Keratinocyte (primary cell): ENCODE measurements around the gene ADIPOR1. TPM values are rescaled to one million over a fixed set of nuclear protein-coding genes. Genes with fewer than 3 reads are reported as not detected.

Source experiments
- DNase-seq: peaks from one replicate; pipeline ENCODE4 v3.0.0-alpha.2; 2011; ENCODE audit warnings: low read depth, missing footprints, low spot score
- FAIRE-seq: peaks from 2 replicates; lab custom pipeline; 2011; peaks lifted over from hg19 to GRCh38; lab: Jason Lieb, UNC
- H2AFZ ChIP-seq: 2 replicates; pipeline ENCODE4 v1.6.0; 2012; ENCODE audit warnings: low read length, control low read depth, inconsistent platforms; ENCODE audit not compliant: control insufficient read depth
- H3K27ac ChIP-seq: 2 replicates; pipeline ENCODE4 v1.5.1; 2011; ENCODE audit warnings: low read length; ENCODE audit not compliant: control insufficient read depth, insufficient read depth
- H3K27me3 ChIP-seq: 3 replicates; pipeline ENCODE4 v1.6.0; 2011; ENCODE audit warnings: low read length; ENCODE audit not compliant: control insufficient read depth, insufficient read depth; ENCODE audit errors: extremely low read depth
- H3K36me3 ChIP-seq, 2 experiments: 2 replicates in 1 of 2; 3 replicates in 1 of 2; pipeline ENCODE4 v1.5.1; 2011; ENCODE audit warnings: low read length in 2 of 2, mild to moderate bottlenecking in 1 of 2; ENCODE audit not compliant: control insufficient read depth in 2 of 2, insufficient read depth in 2 of 2; ENCODE audit errors: extremely low read depth in 1 of 2
- H3K4me1 ChIP-seq: 3 replicates; pipeline ENCODE4 v1.5.1; 2011; ENCODE audit warnings: low read length; ENCODE audit not compliant: control insufficient read depth, insufficient read depth; ENCODE audit errors: extremely low read depth
- H3K4me2 ChIP-seq: 3 replicates; pipeline ENCODE4 v1.6.0; 2011; ENCODE audit warnings: low read depth, low read length; ENCODE audit not compliant: control insufficient read depth, insufficient read depth; ENCODE audit errors: extremely low read depth
- H3K4me3 ChIP-seq, 3 experiments: fragments of 200-600 bp in 1 of 3; sonication (generic) in 1 of 3; 2 replicates in 2 of 3; 3 replicates in 1 of 3; pipeline ENCODE4 v1.5.1; 2011 to 2016; ENCODE audit warnings: low read length in 3 of 3, mild to moderate bottlenecking in 3 of 3, control low read depth in 2 of 3, inconsistent platforms in 1 of 3, low read depth in 1 of 3, mixed read lengths in 1 of 3, mixed run types in 1 of 3, moderate library complexity in 1 of 3; ENCODE audit not compliant: control insufficient read depth in 2 of 3, insufficient read depth in 2 of 3; ENCODE audit errors: extremely low read depth in 1 of 3
- H3K79me2 ChIP-seq: 2 replicates; pipeline ENCODE4 v1.6.0; 2012; ENCODE audit warnings: low read length; ENCODE audit not compliant: control insufficient read depth, insufficient read depth
- H3K9ac ChIP-seq: 3 replicates; pipeline ENCODE4 v1.6.0; 2011; ENCODE audit warnings: low read length; ENCODE audit not compliant: control insufficient read depth, insufficient read depth; ENCODE audit errors: extremely low read depth
- H3K9me1 ChIP-seq: 3 replicates; pipeline ENCODE4 v1.6.0; 2011; ENCODE audit warnings: low read length; ENCODE audit not compliant: control insufficient read depth, insufficient read depth; ENCODE audit errors: extremely low read depth
- H3K9me3 ChIP-seq: 2 replicates; pipeline ENCODE4 v1.5.1; 2012; ENCODE audit warnings: low read depth, low read length; ENCODE audit not compliant: control insufficient read depth
- H4K20me1 ChIP-seq: 3 replicates; pipeline ENCODE4 v1.6.0; 2011; ENCODE audit warnings: low read length; ENCODE audit not compliant: control insufficient read depth, insufficient read depth; ENCODE audit errors: extremely low read depth
- EZH2 ChIP-seq: IDR thresholded peaks from one replicate; pipeline ENCODE4 v1.6.1; 2012; ENCODE audit warnings: inconsistent platforms, mild to moderate bottlenecking, low read length, moderate library complexity
- dilution Hi-C: fragments of 300-500 bp; cut with MboI; formaldehyde crosslinking; loops from one replicate; pipeline ENCODE4 v1.7.0; 2020; ENCODE audit warnings: low sequenced_read_pairs; ENCODE audit not compliant: extremely low pct_ligation_motif_present
- polyA plus RNA-seq, 5 experiments: library from polyadenylated mRNA; depleted of rRNA in 3 of 5; stranded (reverse) in 3 of 5; stranded (forward) in 1 of 5; unstranded in 1 of 5; fragments of >200 nt; gene quantifications; 1 replicate in 1 of 5; 2 replicates in 3 of 5; 3 replicates in 1 of 5; pipeline versions ENCODE4 v1.2.1 to v1.2.3, GENCODE V29; 2011 to 2012; ENCODE audit warnings: missing spikeins in 2 of 5, low read depth in 1 of 5, low replicate concordance in 1 of 5
- TF ChIP-seq, protein P1 (sequence below), 3 experiments: IDR thresholded peaks in 1 of 3; conservative IDR thresholded peaks in 1 of 3; optimal IDR thresholded peaks in 1 of 3; 2 replicates in 2 of 3; 3 replicates in 1 of 3; pipeline versions ENCODE3 to v1.5.1; 2011; ENCODE audit warnings: low read length in 3 of 3, mild to moderate bottlenecking in 3 of 3, moderate library complexity in 2 of 3, control low read depth in 1 of 3, inconsistent platforms in 1 of 3; ENCODE audit not compliant: insufficient read depth in 2 of 3; ENCODE audit errors: extremely low read depth in 1 of 3

ADIPOR1 gene
- polyA plus RNA-seq, 1 donor (not counting 4 experiments of a cell fraction or from before 2014, with no cell fraction given): 260 TPM

DNA sequence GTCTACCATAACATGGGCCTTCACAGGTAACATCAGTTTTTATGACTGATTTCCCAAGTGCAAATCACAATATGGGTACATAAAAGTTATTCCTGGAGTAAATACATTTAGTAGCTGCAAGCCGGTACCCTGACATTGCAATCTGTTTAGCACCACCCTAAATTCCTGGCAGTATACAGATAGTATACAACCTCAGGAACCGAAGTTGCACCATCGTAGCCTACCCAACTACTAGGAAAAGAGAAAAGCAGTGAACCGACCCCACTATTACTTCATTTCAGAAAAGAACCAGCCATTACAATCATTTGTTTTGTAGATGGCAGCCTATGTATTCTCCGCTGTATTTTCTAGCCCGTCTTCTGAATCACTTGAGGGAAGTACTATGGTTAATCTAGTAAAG is 1.1 kb downstream of the ADIPOR1 start:
- peaks cover 51% of the 10 kb centered on the region for H3K79me2 ChIP-seq
- peaks cover 66% of the 10 kb centered on the region for H3K4me1 ChIP-seq
- TF ChIP-seq, protein P1, sequence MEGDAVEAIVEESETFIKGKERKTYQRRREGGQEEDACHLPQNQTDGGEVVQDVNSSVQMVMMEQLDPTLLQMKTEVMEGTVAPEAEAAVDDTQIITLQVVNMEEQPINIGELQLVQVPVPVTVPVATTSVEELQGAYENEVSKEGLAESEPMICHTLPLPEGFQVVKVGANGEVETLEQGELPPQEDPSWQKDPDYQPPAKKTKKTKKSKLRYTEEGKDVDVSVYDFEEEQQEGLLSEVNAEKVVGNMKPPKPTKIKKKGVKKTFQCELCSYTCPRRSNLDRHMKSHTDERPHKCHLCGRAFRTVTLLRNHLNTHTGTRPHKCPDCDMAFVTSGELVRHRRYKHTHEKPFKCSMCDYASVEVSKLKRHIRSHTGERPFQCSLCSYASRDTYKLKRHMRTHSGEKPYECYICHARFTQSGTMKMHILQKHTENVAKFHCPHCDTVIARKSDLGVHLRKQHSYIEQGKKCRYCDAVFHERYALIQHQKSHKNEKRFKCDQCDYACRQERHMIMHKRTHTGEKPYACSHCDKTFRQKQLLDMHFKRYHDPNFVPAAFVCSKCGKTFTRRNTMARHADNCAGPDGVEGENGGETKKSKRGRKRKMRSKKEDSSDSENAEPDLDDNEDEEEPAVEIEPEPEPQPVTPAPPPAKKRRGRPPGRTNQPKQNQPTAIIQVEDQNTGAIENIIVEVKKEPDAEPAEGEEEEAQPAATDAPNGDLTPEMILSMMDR (optimal IDR thresholded peaks at IDR 0.05 in 1 of 3, IDR thresholded peaks at IDR 0.05 in 1 of 3, conservative IDR thresholded peaks at IDR 0.05 in 1 of 3; ENCODE audit: extremely low read depth in 1 of 3, insufficient read depth in 2 of 3, low read length in 3 of 3): no peak
- no peak for TF ChIP-seq EZH2
- no peaks in the 10 kb centered on the region for H3K27me3 ChIP-seq
- H3K9me3 ChIP-seq: no peaks in the 10 kb centered on the region
- H2AFZ ChIP-seq: no peak overlapping the region
- H3K4me3 ChIP-seq: peak overlapping the region; percentile 70 to 94 (median 89)
- H3K4me2 ChIP-seq: peak overlapping the region; percentile 81
- dilution Hi-C loops: no loop called here
- no peak for FAIRE-seq
- no peaks in the 10 kb centered on the region for H3K9me1 ChIP-seq
- H4K20me1 ChIP-seq: no peaks in the 10 kb centered on the region
- no peak for DNase-seq
- peaks cover 7 to 8% of the 10 kb centered on the region in 2 experiments for H3K36me3 ChIP-seq
- peak overlapping the region; percentile 86 for H3K27ac ChIP-seq
- H3K9ac ChIP-seq: peak overlapping the region; percentile 93

- Histone ChIP-seq H3K27me3 (no peaks in the 10 kb centered on the region), H3K79me2 (peaks cover 68% of the 10 kb centered on the region), H3K36me3 (peaks cover 5 to 7% of the 10 kb centered on the region in 2 experiments), H3K9ac (peak overlapping the region; percentile 51), H3K4me1 (peaks cover 65% of the 10 kb centered on the region), H4K20me1 (peaks cover 4% of the 10 kb centered on the region), H3K4me3 (peak overlapping the region; percentile 18 to 64 (median 61)), H3K4me2 (peak overlapping the region; percentile 90), H3K27ac (peak overlapping the region; percentile 73), H2AFZ (no peak overlapping the region), H3K9me3 (no peaks in the 10 kb centered on the region), H3K9me1 (no peaks in the 10 kb centered on the region)
- no peak for FAIRE-seq
- TF ChIP-seq, protein P1 (optimal IDR thresholded peaks at IDR 0.05 in 1 of 3, IDR thresholded peaks at IDR 0.05 in 1 of 3, conservative IDR thresholded peaks at IDR 0.05 in 1 of 3; ENCODE audit: extremely low read depth in 1 of 3, insufficient read depth in 2 of 3, low read length in 3 of 3): no peak
- no peak for TF ChIP-seq EZH2
- dilution Hi-C loops: no loop called here
- no peak for DNase-seq
These were observed 3.9 kb downstream of the ADIPOR1 start for GRCh38 chr1:202954057-202954745.
